ENCODE measurements around the gene RSAD1. TPM values are rescaled to one million over a fixed set of nuclear protein-coding genes. Genes with fewer than 3 reads are reported as not detected.

The RSAD1 gene
- total and polyA plus RNA-seq, 4 donors = 20.1 to 43.2 (median 29.9) TPM

GRCh38 chr17:50524838-50525237 is 46.2 kb downstream of the RSAD1 start:
- Histone ChIP-seq H3K36me3 (ENCODE audit: control insufficient read depth in 4 of 4, insufficient read depth in 4 of 4, low read length in 4 of 4) (peaks cover 0 to 2% (median 0%) of the 10 kb centered on the region in 4 donors), H3K9me3 (ENCODE audit: control insufficient read depth in 4 of 4, insufficient read depth in 3 of 4, low read length in 3 of 4) (no peaks in the 10 kb centered on the region), H3K27ac (ENCODE audit: low read depth in 1 of 2, low read length in 1 of 2) (no peak overlapping the region), H3K27me3 (ENCODE audit: control insufficient read depth in 3 of 3, insufficient read depth in 3 of 3, low read length in 2 of 3) (no peaks in the 10 kb centered on the region), H3K4me3 (no peak overlapping the region), H3K9ac (ENCODE audit: insufficient read depth in 1 of 2, low read length in 2 of 2) (no peak overlapping the region), H3K4me1 (ENCODE audit: control insufficient read depth in 5 of 5, insufficient read depth in 5 of 5, low read length in 5 of 5) (no peaks in the 10 kb centered on the region)
- TF ChIP-seq, protein P1, sequence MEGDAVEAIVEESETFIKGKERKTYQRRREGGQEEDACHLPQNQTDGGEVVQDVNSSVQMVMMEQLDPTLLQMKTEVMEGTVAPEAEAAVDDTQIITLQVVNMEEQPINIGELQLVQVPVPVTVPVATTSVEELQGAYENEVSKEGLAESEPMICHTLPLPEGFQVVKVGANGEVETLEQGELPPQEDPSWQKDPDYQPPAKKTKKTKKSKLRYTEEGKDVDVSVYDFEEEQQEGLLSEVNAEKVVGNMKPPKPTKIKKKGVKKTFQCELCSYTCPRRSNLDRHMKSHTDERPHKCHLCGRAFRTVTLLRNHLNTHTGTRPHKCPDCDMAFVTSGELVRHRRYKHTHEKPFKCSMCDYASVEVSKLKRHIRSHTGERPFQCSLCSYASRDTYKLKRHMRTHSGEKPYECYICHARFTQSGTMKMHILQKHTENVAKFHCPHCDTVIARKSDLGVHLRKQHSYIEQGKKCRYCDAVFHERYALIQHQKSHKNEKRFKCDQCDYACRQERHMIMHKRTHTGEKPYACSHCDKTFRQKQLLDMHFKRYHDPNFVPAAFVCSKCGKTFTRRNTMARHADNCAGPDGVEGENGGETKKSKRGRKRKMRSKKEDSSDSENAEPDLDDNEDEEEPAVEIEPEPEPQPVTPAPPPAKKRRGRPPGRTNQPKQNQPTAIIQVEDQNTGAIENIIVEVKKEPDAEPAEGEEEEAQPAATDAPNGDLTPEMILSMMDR (IDR thresholded peaks at IDR 0.05; ENCODE audit: control extremely low read depth, extremely low read depth) = no peak
- WGBS, 2 donors = 91 to 92% methylated on average over 18 of the region's 18 CpGs
- no peak for ATAC-seq (ENCODE audit: insufficient read depth, low FRiP score)
- DNase-seq = no peak

DNA sequence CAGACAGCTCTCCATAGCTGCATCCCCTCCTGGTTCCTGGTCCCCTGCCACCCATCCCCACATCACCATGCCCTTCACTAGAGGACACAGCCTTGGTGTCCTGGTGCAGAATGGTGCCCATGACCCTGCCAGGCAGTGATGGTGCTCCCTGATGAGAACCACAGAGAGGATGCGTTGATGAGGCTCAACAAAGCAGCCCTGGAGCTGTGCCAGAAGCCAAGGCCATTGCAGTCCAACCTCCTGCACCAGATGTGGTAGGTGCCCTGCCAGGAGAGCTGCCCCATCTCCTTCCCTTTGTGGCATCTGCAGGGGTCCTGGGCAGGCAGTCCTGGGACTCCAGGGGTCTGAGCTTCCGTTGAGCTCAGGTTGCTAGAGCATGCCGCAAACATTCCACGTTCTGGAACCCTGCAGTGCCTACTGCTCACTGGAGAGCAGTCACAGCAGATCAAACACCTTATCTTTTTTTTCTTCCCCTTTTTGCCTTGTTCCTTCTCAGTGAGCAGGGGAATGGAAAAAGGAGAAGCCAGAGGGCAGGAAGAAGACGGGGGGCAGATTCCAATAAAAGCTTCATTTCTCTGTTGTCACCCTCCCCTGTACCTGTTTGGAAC is 48.6 kb downstream of the RSAD1 start:
- no peak for DNase-seq
- H3K4me3 ChIP-seq = no peak overlapping the region
- no peak for ATAC-seq (ENCODE audit: insufficient read depth, low FRiP score)
- no peak overlapping the region for H3K27ac ChIP-seq (ENCODE audit: low read depth in 1 of 2, low read length in 1 of 2)
- 40 to 49% methylated on average over 5 of the region's 5 CpGs for whole genome bisulfite sequencing, 2 donors
- TF ChIP-seq, protein P1 (IDR thresholded peaks at IDR 0.05; ENCODE audit: control extremely low read depth, extremely low read depth) = no peak
- H3K36me3 ChIP-seq (ENCODE audit: control insufficient read depth in 4 of 4, insufficient read depth in 4 of 4, low read length in 4 of 4) = no peaks in the 10 kb centered on the region
- H3K27me3 ChIP-seq (ENCODE audit: control insufficient read depth in 3 of 3, insufficient read depth in 3 of 3, low read length in 2 of 3) = no peaks in the 10 kb centered on the region
- H3K9me3 ChIP-seq (ENCODE audit: control insufficient read depth in 4 of 4, insufficient read depth in 3 of 4, low read length in 3 of 4) = no peaks in the 10 kb centered on the region
- H3K9ac ChIP-seq (ENCODE audit: insufficient read depth in 1 of 2, low read length in 2 of 2) = no peak overlapping the region
- H3K4me1 ChIP-seq (ENCODE audit: control insufficient read depth in 5 of 5, insufficient read depth in 5 of 5, low read length in 5 of 5) = peaks cover 0 to 11% (median 3%) of the 10 kb centered on the region in 5 donors

GRCh38 chr17:50527949-50528474 is 49.4 kb downstream of the RSAD1 start:
- Histone ChIP-seq H3K27ac (ENCODE audit: low read depth in 1 of 2, low read length in 1 of 2) (no peak overlapping the region), H3K36me3 (ENCODE audit: control insufficient read depth in 4 of 4, insufficient read depth in 4 of 4, low read length in 4 of 4) (no peaks in the 10 kb centered on the region)
- no peak for DNase-seq

More at GRCh38 chr17:50527949-50528474, 49.4 kb downstream of the RSAD1 start:
- Histone ChIP-seq H3K27me3 (ENCODE audit: control insufficient read depth in 3 of 3, insufficient read depth in 3 of 3, low read length in 2 of 3) (peaks cover 0 to under 1% (median 0%) of the 10 kb centered on the region in 3 donors), H3K4me1 (ENCODE audit: control insufficient read depth in 5 of 5, insufficient read depth in 5 of 5, low read length in 5 of 5) (peaks cover 0 to 16% (median 3%) of the 10 kb centered on the region in 5 donors), H3K9me3 (ENCODE audit: control insufficient read depth in 4 of 4, insufficient read depth in 3 of 4, low read length in 3 of 4) (no peaks in the 10 kb centered on the region), H3K4me3 (no peak overlapping the region), H3K9ac (ENCODE audit: insufficient read depth in 1 of 2, low read length in 2 of 2) (no peak overlapping the region)
- 48 to 78% methylated on average over 4 of the region's 4 CpGs for WGBS, 2 donors
- ATAC-seq (ENCODE audit: insufficient read depth, low FRiP score) = no peak
- TF ChIP-seq, protein P1 (IDR thresholded peaks at IDR 0.05; ENCODE audit: control extremely low read depth, extremely low read depth) = no peak
